Small intestine (tissue), 7 donors: Measurements from ENCODE around the gene ST6GAL1. TPM values are rescaled to one million over a fixed set of nuclear protein-coding genes. Genes with fewer than 3 reads are reported as not detected.

ENCODE experiments used
- DNase-seq, 2 donors: peaks; one replicate each; pipeline versions ENCODE4 v3.0.0 to v3.0.0-alpha.2; 2013
- FAIRE-seq: peaks from 2 replicates; lab custom pipeline; 2012; peaks lifted over from hg19 to GRCh38; lab: Jason Lieb, UNC
- H3K27ac ChIP-seq, 3 donors: one replicate each; pipeline ENCODE4 v1.5.1; 2013; ENCODE audit warnings: low read length in 2 of 3, mild to moderate bottlenecking in 2 of 3, control low read depth in 1 of 3, inconsistent platforms in 1 of 3, low read depth in 1 of 3, moderate library complexity in 1 of 3
- H3K27me3 ChIP-seq, 3 donors: one replicate each; pipeline ENCODE4 v1.6.1; 2013; ENCODE audit warnings: low read length in 3 of 3, inconsistent platforms in 1 of 3; ENCODE audit not compliant: control insufficient read depth in 3 of 3, insufficient read depth in 3 of 3
- H3K36me3 ChIP-seq, 3 donors: one replicate each; pipeline ENCODE4 v1.6.1; 2013; ENCODE audit warnings: low read length in 3 of 3, inconsistent platforms in 1 of 3, low read depth in 1 of 3, mild to moderate bottlenecking in 1 of 3, moderate library complexity in 1 of 3; ENCODE audit not compliant: control insufficient read depth in 3 of 3, insufficient read depth in 2 of 3
- H3K4me1 ChIP-seq, 3 donors: one replicate each; pipeline ENCODE4 v1.6.1; 2013; ENCODE audit warnings: low read length in 2 of 3, inconsistent platforms in 1 of 3, low read depth in 1 of 3, mild to moderate bottlenecking in 1 of 3, moderate library complexity in 1 of 3; ENCODE audit not compliant: control insufficient read depth in 3 of 3, insufficient read depth in 2 of 3
- H3K4me3 ChIP-seq, 3 donors: one replicate each; pipeline ENCODE4 v1.5.1; 2013; ENCODE audit warnings: low read length in 3 of 3, control low read depth in 1 of 3, inconsistent platforms in 1 of 3, low read depth in 1 of 3, mild to moderate bottlenecking in 1 of 3, moderate library complexity in 1 of 3
- H3K9me3 ChIP-seq, 2 donors: one replicate each; pipeline ENCODE4 v1.6.1; 2013; ENCODE audit warnings: low read depth in 1 of 2, low read length in 1 of 2; ENCODE audit not compliant: control insufficient read depth in 2 of 2, insufficient read depth in 1 of 2
- WGBS, 3 donors: extraction: QIAGEN DNeasy Blood & Tissue Kit; methylation state at CpG; one replicate each; pipeline ENCODE4 v1.1.7; 2013; 5-methylcytosine and 5-hydroxymethylcytosine counted together
- polyA plus RNA-seq, 4 donors: library from polyadenylated mRNA; stranded (reverse) in 3 of 4; unstranded in 1 of 4; fragments of 200-250 nt in 3 of 4; fragments of 120-200 nt in 1 of 4; gene quantifications; one replicate each; pipeline versions ENCODE4 v1.2.1 to v1.2.3, GENCODE V29; 2013
- donor health status: healthy with polysubstance abuse.
- donor health status: control.
- donor health status: control.
- donor health status: Bipolar disorder and iron deficiency.
- donor health status: healthy.

Gene ST6GAL1
- polyA plus RNA-seq, 4 donors: 0.45 to 219 (median 11.0) TPM

DNA sequence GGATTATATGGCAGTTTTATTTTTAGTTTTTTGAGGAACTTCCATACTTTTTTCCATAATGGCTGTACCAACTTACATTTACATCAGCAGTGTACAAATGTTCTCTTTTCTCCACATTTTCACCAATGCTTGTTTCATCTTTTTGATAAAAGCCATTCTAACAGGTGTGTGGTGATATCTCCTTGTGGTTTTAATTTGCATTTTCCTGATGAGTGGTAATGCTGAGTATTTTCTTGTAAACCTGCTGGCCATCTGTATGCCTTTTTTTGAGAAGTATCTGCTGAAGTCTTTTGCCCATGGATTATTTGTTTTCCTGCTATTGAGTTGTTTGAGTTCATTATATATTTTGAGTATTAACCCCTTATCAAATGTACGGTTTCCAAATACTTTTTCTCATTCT is 158.4 kb downstream of the ST6GAL1 start:
- Histone ChIP-seq H3K27me3 (no peaks in the 10 kb centered on the region), H3K36me3 (no peaks in the 10 kb centered on the region), H3K9me3 (peaks cover 0 to 13% of the 10 kb centered on the region in 2 donors), H3K4me3 (no peak overlapping the region), H3K27ac (no peak overlapping the region), H3K4me1 (no peaks in the 10 kb centered on the region)
- no peak for DNase-seq
- no peak for FAIRE-seq
- WGBS, 3 donors: 84 to 100% (median 95%) methylated on average over 1 of the region's 1 CpG

DNA sequence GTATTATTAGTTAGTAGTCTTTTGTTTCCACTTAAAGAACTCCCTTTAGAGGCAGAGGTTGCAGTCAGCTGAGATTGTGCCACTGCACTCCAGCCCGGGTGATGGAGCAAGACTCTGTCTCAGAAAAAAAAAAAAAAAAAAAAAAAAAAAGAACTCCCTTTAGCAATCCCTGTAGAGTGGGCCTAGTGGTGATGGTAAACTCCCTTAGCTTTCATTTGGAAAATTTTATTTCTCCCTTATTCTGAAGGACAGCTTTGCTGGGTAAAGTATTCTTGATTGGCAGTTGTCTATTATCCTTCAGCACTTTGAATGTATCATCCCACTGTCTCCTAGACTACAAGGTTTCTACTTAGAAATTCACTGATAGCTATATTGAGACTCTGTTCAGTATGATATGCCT is 163.0 kb downstream of the ST6GAL1 start:
- DNase-seq (no peak), FAIRE-seq (no peak)
- 88 to 100% (median 100%) methylated on average over 1 of the region's 1 CpG for WGBS, 3 donors
- Histone ChIP-seq H3K27ac (no peak overlapping the region), H3K27me3 (no peaks in the 10 kb centered on the region), H3K9me3 (peaks cover 0 to 15% of the 10 kb centered on the region in 2 donors), H3K4me1 (no peaks in the 10 kb centered on the region), H3K36me3 (no peaks in the 10 kb centered on the region), H3K4me3 (no peak overlapping the region)

DNA sequence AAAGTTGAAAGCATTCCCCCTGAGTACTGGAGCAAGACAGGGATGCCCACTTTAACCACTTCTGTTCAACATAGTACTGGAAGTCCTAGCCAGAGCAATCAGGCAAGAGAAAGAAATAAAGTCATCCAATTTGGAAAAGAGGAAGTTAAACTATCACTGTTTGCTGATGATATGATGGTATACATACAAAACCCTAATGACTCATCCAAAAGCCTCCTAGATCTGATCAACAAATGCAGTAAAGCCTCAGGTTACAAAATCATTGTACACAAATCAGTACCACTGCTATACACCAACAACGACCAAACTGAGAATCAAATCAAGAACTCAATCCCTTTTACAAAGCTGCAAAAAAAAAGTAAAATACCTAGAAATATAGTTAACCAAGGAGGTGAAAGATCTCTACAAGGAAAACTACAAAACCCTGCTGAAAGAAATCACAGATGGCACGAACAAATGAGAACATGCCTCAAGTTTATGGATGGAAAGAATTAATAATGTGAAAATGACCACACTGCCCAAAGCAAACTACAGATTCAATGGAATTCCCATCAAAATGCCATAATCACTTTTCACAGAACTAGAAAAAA is 168.7 kb downstream of the ST6GAL1 start:
- H3K27ac ChIP-seq: no peak overlapping the region
- no peak overlapping the region for H3K4me3 ChIP-seq
- H3K9me3 ChIP-seq: peaks cover 0 to 13% of the 10 kb centered on the region in 2 donors
- no peaks in the 10 kb centered on the region for H3K27me3 ChIP-seq
- FAIRE-seq (no peak), DNase-seq (no peak)
- 73 to 80% (median 74%) methylated on average over 2 of the region's 2 CpGs for WGBS, 3 donors
- H3K36me3 ChIP-seq: no peaks in the 10 kb centered on the region
- peaks cover 0 to 6% (median 3%) of the 10 kb centered on the region in 3 donors for H3K4me1 ChIP-seq

DNA sequence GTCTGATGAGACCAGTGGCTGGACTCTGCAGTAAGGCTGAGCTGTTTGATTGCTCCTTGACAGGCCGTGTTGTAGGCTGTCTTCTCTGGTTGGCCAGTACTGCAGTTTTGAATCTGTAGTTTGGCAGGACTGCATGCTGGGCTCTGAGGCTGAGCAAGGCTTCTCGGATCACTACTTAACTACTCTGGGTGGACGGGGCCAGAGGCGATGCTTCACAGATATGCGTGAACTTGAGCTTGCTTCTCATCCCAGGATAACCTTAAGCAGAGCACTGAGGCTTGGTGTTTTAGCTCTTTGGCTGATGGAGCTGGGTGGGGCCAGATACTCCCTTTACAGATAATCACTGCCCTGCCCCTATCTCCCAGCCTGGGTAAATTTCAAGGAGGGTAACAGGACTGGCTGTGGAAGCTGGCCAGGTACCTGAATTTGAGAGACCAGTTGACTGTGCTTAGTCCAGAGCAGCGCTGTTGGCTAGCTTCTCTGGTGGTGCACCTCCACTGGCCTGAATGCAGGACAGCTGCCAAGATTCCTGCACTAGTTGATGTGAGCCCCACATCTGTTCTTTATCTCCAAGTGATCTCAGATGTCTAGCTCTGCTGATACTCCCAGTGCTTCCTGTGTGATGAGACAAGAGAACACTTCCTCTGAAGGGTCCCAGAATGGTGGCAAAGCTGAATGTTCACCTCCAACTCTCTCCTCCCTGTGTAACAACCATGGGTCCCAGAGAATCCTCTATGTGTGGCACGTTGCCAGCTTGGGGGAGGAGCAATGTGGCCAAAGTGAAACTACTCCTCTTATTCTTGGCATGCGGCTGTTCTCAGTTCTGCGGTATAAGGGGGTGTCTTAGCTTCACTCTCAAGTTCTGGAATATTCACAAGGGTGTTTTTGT is 171.1 kb downstream of the ST6GAL1 start:
- H3K4me3 ChIP-seq: peak overlapping the region in 1 of 3 donors; percentile 30
- H3K36me3 ChIP-seq: no peaks in the 10 kb centered on the region
- H3K27ac ChIP-seq: peak overlapping the region in 2 of 3 donors; percentile 8 to 43
- FAIRE-seq: no peak
- DNase-seq: peak; percentile 42 to 48
- 48 to 55% (median 54%) methylated on average over 9 of the region's 9 CpGs for WGBS, 3 donors
- peaks cover 0 to 6% (median 3%) of the 10 kb centered on the region in 3 donors for H3K4me1 ChIP-seq
- H3K27me3 ChIP-seq: no peaks in the 10 kb centered on the region
- no peaks in the 10 kb centered on the region for H3K9me3 ChIP-seq

GRCh38 chr3:187102073-187102634 is 171.8 kb downstream of the ST6GAL1 start:
- 83 to 94% (median 90%) methylated on average over 1 of the region's 1 CpG for WGBS, 3 donors
- peak overlapping the region in 2 of 3 donors; percentile 34 to 43 for H3K27ac ChIP-seq
- H3K9me3 ChIP-seq: no peaks in the 10 kb centered on the region
- no peaks in the 10 kb centered on the region for H3K27me3 ChIP-seq
- FAIRE-seq (no peak), DNase-seq (no peak)
- H3K36me3 ChIP-seq: no peaks in the 10 kb centered on the region
- peak overlapping the region in 1 of 3 donors; percentile 30 for H3K4me3 ChIP-seq
- peaks cover 0 to 6% (median 3%) of the 10 kb centered on the region in 3 donors for H3K4me1 ChIP-seq

DNA sequence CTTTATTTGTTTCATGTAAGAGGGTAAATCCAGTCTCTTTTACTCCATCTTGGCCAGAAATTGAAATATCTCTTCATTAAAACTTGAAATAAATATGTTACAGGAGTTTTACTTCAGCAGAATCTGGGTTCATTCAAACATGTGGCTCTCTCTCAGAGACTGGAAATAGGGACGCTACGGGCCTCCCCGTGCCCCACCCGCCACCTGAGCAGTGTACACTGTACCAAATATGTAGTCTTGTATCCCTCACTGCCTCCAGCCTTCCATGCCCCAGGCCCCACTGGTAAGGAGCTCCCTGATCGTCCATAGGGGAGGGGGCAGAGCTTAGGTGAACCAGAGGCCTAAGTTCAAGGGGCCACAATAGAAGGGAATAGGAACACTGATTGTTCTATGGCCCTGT is 172.9 kb downstream of the ST6GAL1 start:
- no peak overlapping the region for H3K27ac ChIP-seq
- no peaks in the 10 kb centered on the region for H3K36me3 ChIP-seq
- peaks cover 0 to 6% (median 3%) of the 10 kb centered on the region in 3 donors for H3K4me1 ChIP-seq
- DNase-seq: no peak
- no peaks in the 10 kb centered on the region for H3K27me3 ChIP-seq
- 94 to 95% (median 95%) methylated on average over 5 of the region's 5 CpGs for WGBS, 3 donors
- no peak overlapping the region for H3K4me3 ChIP-seq
- FAIRE-seq: no peak
- no peaks in the 10 kb centered on the region for H3K9me3 ChIP-seq

DNA sequence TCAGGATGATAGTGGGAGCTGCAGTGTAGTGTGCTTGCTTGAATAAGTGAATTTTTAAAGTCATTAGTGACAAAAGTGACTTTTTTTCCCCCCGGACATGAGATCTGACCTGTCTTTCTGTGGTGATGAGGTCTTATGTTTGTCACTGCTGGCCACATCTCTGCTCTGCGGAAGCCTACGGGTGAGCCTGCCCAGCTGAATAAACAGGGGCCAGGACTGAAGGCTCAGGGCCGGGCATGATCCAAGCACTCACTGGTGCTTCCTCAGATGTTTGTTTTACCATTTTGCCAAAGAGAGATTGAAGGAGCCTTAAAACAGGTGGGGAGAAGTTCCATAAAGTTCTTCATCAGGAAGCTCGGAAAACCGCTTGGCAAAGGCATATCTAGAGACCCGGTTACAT is 174.0 kb downstream of the ST6GAL1 start:
- Histone ChIP-seq H3K27ac (no peak overlapping the region), H3K4me1 (peaks cover 0 to 6% (median 3%) of the 10 kb centered on the region in 3 donors), H3K9me3 (no peaks in the 10 kb centered on the region), H3K36me3 (no peaks in the 10 kb centered on the region), H3K4me3 (no peak overlapping the region), H3K27me3 (no peaks in the 10 kb centered on the region)
- no peak for DNase-seq
- 94 to 98% (median 96%) methylated on average over 7 of the region's 7 CpGs for WGBS, 3 donors
- no peak for FAIRE-seq

DNA sequence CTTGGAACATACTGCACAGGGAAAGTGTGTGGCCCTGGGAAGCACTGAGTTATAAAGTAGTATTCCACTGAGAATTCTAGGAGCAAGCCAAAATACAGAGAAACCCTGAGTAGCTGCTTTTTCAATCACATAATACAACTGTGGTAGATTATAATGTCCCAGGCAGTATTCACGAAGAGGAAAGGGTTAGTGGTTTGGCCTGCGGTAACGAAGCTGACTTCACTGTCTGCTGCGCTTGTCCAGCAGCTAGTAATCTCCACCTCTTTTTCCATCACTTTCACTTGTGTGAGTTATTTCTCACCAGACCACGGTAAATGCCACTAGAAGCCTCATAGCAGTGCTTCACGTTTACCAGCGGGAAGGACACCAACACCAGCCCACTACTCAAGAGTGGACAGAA is 174.6 kb downstream of the ST6GAL1 start:
- Histone ChIP-seq H3K27ac (no peak overlapping the region), H3K4me3 (no peak overlapping the region), H3K4me1 (peaks cover 0 to 6% (median 3%) of the 10 kb centered on the region in 3 donors), H3K27me3 (no peaks in the 10 kb centered on the region), H3K9me3 (no peaks in the 10 kb centered on the region), H3K36me3 (no peaks in the 10 kb centered on the region)
- 74 to 89% (median 82%) methylated on average over 7 of the region's 7 CpGs for WGBS, 3 donors
- FAIRE-seq (no peak), DNase-seq (peak in 1 of 2 donors; percentile 11)
